ENCODE data around the gene TFB1M.
"Not testable (repeated sequence)": the region's sequence is repeated elsewhere in the genome, so short reads cannot be mapped to it uniquely, and the experiment has no call there.

The TFB1M gene

GRCh38 chr6:155335265-155335664 lies 21.0 kb upstream of the TFB1M start:
- Histone ChIP-seq H3K4me1 (ENCODE audit: insufficient read depth, insufficient read length) (no peaks in the 10 kb centered on the region), H3K27me3 (ENCODE audit: insufficient read depth, insufficient read length) (no peaks in the 10 kb centered on the region), H3K9me3 (ENCODE audit: insufficient read depth, low read length) (0 out of 2 replicates have a peak, but pooled peaks cover 3% of the 10 kb centered on the region), H3K4me3 (ENCODE audit: insufficient read length, low read depth) (no peak overlapping the region), H3K36me3 (ENCODE audit: insufficient read depth, insufficient read length, low read length) (no peaks in the 10 kb centered on the region), H3K9ac (ENCODE audit: insufficient read length, low read depth) (no peak overlapping the region)
- no peak for TF ChIP-seq ZNF274 (IDR thresholded peaks at IDR 0.05; ENCODE audit: low read depth, low read length)
- no peak for TF ChIP-seq YY1 (IDR thresholded peaks at IDR 0.05; ENCODE audit: insufficient read depth, insufficient read length)
- no peak for TF ChIP-seq SUZ12 (IDR thresholded peaks at IDR 0.05; ENCODE audit: extremely low read depth, insufficient read depth, insufficient read length)
- DNase-seq (ENCODE audit: low read depth, low spot score), result no peak

- H3K36me3 ChIP-seq (ENCODE audit: insufficient read depth, insufficient read length, low read length); H3K27me3 ChIP-seq (ENCODE audit: insufficient read depth, insufficient read length); H3K4me3 ChIP-seq (ENCODE audit: insufficient read length, low read depth); H3K9ac ChIP-seq (ENCODE audit: insufficient read length, low read depth); H3K4me1 ChIP-seq (ENCODE audit: insufficient read depth, insufficient read length); H3K9me3 ChIP-seq (ENCODE audit: insufficient read depth, low read length); DNase-seq (ENCODE audit: low read depth, low spot score): not testable (repeated sequence)
Observed at GRCh38 chr6:155334073-155334472, 19.8 kb upstream of the TFB1M start.

- no peaks in the 10 kb centered on the region for H3K27me3 ChIP-seq (ENCODE audit: insufficient read depth, insufficient read length)
- H3K4me1 ChIP-seq (ENCODE audit: insufficient read depth, insufficient read length), result peaks cover under 1% of the 10 kb centered on the region
- DNase-seq (ENCODE audit: low read depth, low spot score), result no peak
- TF ChIP-seq ZNF274 (IDR thresholded peaks at IDR 0.05; ENCODE audit: low read depth, low read length) (no peak), YY1 (IDR thresholded peaks at IDR 0.05; ENCODE audit: insufficient read depth, insufficient read length) (no peak), SUZ12 (IDR thresholded peaks at IDR 0.05; ENCODE audit: extremely low read depth, insufficient read depth, insufficient read length) (no peak)
- no peak overlapping the region for H3K9ac ChIP-seq (ENCODE audit: insufficient read length, low read depth)
- no peaks in the 10 kb centered on the region for H3K36me3 ChIP-seq (ENCODE audit: insufficient read depth, insufficient read length, low read length)
- H3K4me3 ChIP-seq (ENCODE audit: insufficient read length, low read depth), result no peak overlapping the region
- H3K9me3 ChIP-seq (ENCODE audit: insufficient read depth, low read length), result 0 out of 2 replicates have a peak, but pooled peaks cover 3% of the 10 kb centered on the region
Observed at GRCh38 chr6:155333414-155333813, 19.1 kb upstream of the TFB1M start.

- Histone ChIP-seq H3K9me3 (ENCODE audit: insufficient read depth, low read length) (0 out of 2 replicates have a peak, but pooled peaks cover 3% of the 10 kb centered on the region), H3K9ac (ENCODE audit: insufficient read length, low read depth) (no peak overlapping the region), H3K36me3 (ENCODE audit: insufficient read depth, insufficient read length, low read length) (no peaks in the 10 kb centered on the region), H3K27me3 (ENCODE audit: insufficient read depth, insufficient read length) (no peaks in the 10 kb centered on the region), H3K4me3 (ENCODE audit: insufficient read length, low read depth) (no peak overlapping the region), H3K4me1 (ENCODE audit: insufficient read depth, insufficient read length) (peaks cover 2% of the 10 kb centered on the region)
- no peak for DNase-seq (ENCODE audit: low read depth, low spot score)
- TF ChIP-seq ZNF274 (IDR thresholded peaks at IDR 0.05; ENCODE audit: low read depth, low read length) (no peak), SUZ12 (IDR thresholded peaks at IDR 0.05; ENCODE audit: extremely low read depth, insufficient read depth, insufficient read length) (no peak), YY1 (IDR thresholded peaks at IDR 0.05; ENCODE audit: insufficient read depth, insufficient read length) (no peak)
Observed at GRCh38 chr6:155330922-155331321, 16.6 kb upstream of the TFB1M start.

- no peak for DNase-seq (ENCODE audit: low read depth, low spot score)
- Histone ChIP-seq H3K9me3 (ENCODE audit: insufficient read depth, low read length) (0 out of 2 replicates have a peak, but pooled peaks cover 1% of the 10 kb centered on the region), H3K36me3 (ENCODE audit: insufficient read depth, insufficient read length, low read length) (no peaks in the 10 kb centered on the region), H3K4me1 (ENCODE audit: insufficient read depth, insufficient read length) (peaks cover 2% of the 10 kb centered on the region), H3K9ac (ENCODE audit: insufficient read length, low read depth) (no peak overlapping the region), H3K27me3 (ENCODE audit: insufficient read depth, insufficient read length) (no peaks in the 10 kb centered on the region), H3K4me3 (ENCODE audit: insufficient read length, low read depth) (no peak overlapping the region)
- TF ChIP-seq SUZ12 (IDR thresholded peaks at IDR 0.05; ENCODE audit: extremely low read depth, insufficient read depth, insufficient read length), result no peak
- no peak for TF ChIP-seq ZNF274 (IDR thresholded peaks at IDR 0.05; ENCODE audit: low read depth, low read length)
- no peak for TF ChIP-seq YY1 (IDR thresholded peaks at IDR 0.05; ENCODE audit: insufficient read depth, insufficient read length)
Observed at GRCh38 chr6:155330133-155330734, 15.9 kb upstream of the TFB1M start.

GRCh38 chr6:155329460-155330132 lies 15.3 kb upstream of the TFB1M start:
- Histone ChIP-seq H3K36me3 (ENCODE audit: insufficient read depth, insufficient read length, low read length) (no peaks in the 10 kb centered on the region), H3K9me3 (ENCODE audit: insufficient read depth, low read length) (no peaks in the 10 kb centered on the region), H3K4me1 (ENCODE audit: insufficient read depth, insufficient read length) (peaks cover 2% of the 10 kb centered on the region), H3K4me3 (ENCODE audit: insufficient read length, low read depth) (no peak overlapping the region), H3K9ac (ENCODE audit: insufficient read length, low read depth) (no peak overlapping the region), H3K27me3 (ENCODE audit: insufficient read depth, insufficient read length) (no peaks in the 10 kb centered on the region)
- no peak for DNase-seq (ENCODE audit: low read depth, low spot score)
- TF ChIP-seq ZNF274 (IDR thresholded peaks at IDR 0.05; ENCODE audit: low read depth, low read length) (no peak), SUZ12 (IDR thresholded peaks at IDR 0.05; ENCODE audit: extremely low read depth, insufficient read depth, insufficient read length) (no peak), YY1 (IDR thresholded peaks at IDR 0.05; ENCODE audit: insufficient read depth, insufficient read length) (no peak)

GRCh38 chr6:155328539-155329459 lies 14.5 kb upstream of the TFB1M start:
- no peak for TF ChIP-seq SUZ12 (IDR thresholded peaks at IDR 0.05; ENCODE audit: extremely low read depth, insufficient read depth, insufficient read length)
- TF ChIP-seq YY1 (IDR thresholded peaks at IDR 0.05; ENCODE audit: insufficient read depth, insufficient read length), result no peak
- no peak for TF ChIP-seq ZNF274 (IDR thresholded peaks at IDR 0.05; ENCODE audit: low read depth, low read length)
- no peaks in the 10 kb centered on the region for H3K27me3 ChIP-seq (ENCODE audit: insufficient read depth, insufficient read length)
- no peak for DNase-seq (ENCODE audit: low read depth, low spot score)
- H3K4me1 ChIP-seq (ENCODE audit: insufficient read depth, insufficient read length), result peaks cover 2% of the 10 kb centered on the region
- H3K9me3 ChIP-seq (ENCODE audit: insufficient read depth, low read length), result no peaks in the 10 kb centered on the region
- H3K4me3 ChIP-seq (ENCODE audit: insufficient read length, low read depth), result no peak overlapping the region
- H3K9ac ChIP-seq (ENCODE audit: insufficient read length, low read depth), result no peak overlapping the region
- H3K36me3 ChIP-seq (ENCODE audit: insufficient read depth, insufficient read length, low read length), result no peaks in the 10 kb centered on the region
